GM19239 (cell line): ENCODE measurements around the gene STYX.
A peak's percentile ranks its signal among the peaks of the same experiment; 100 is the strongest.

Source experiments
- DNase-seq: peaks from one replicate; pipeline ENCODE4 v3.0.0; 2011; ENCODE audit warnings: low spot score; ENCODE audit not compliant: insufficient read length
- FAIRE-seq: peaks from 2 replicates; lab custom pipeline; 2011; peaks lifted over from hg19 to GRCh38; lab: Jason Lieb, UNC

Gene STYX

GRCh38 chr14:52729925-52730708 is at the start of gene STYX:
TSS of gene STYX (plus strand) at chr14:52730166. CDS start at chr14:52730475, 309 bp downstream.
- DNase-seq (peak; percentile 63), FAIRE-seq (peak; percentile 97)

GRCh38 chr14:52683985-52684520 is 45.9 kb upstream of the STYX start:
- DNase-seq (no peak), FAIRE-seq (no peak)

- DNase-seq, result no peak
These were observed 43.8 kb upstream of the STYX start for GRCh38 chr14:52686176-52686575.

GRCh38 chr14:52690983-52691760 is 38.8 kb upstream of the STYX start:
- DNase-seq, result no peak
- no peak for FAIRE-seq

More at GRCh38 chr14:52686176-52686575, 43.8 kb upstream of the STYX start:
- no peak for FAIRE-seq

GRCh38 chr14:52692248-52692962 is 37.6 kb upstream of the STYX start:
- FAIRE-seq, result no peak

GRCh38 chr14:52693036-52693435 is 36.9 kb upstream of the STYX start:
- FAIRE-seq, result no peak
- no peak for DNase-seq

More at GRCh38 chr14:52692248-52692962, 37.6 kb upstream of the STYX start:
- no peak for DNase-seq

- DNase-seq (no peak), FAIRE-seq (no peak)
These were observed 36.4 kb upstream of the STYX start for GRCh38 chr14:52693532-52693931.

GRCh38 chr14:52694761-52695480 is 35.0 kb upstream of the STYX start:
- peak; percentile 96 for FAIRE-seq
- DNase-seq, result peak; percentile 43

- DNase-seq (peak; percentile 53), FAIRE-seq (peak; percentile 28)
These were observed 34.4 kb upstream of the STYX start, which contains the start of gene ERO1A for GRCh38 chr14:52695481-52696091. TSS of gene ERO1A (minus strand) at chr14:52695558. CDS start at chr14:52695481, 77 bp downstream.

- DNase-seq (no peak), FAIRE-seq (no peak)
These were observed 29.2 kb upstream of the STYX start for GRCh38 chr14:52700701-52701172.

- DNase-seq, result no peak
- FAIRE-seq, result no peak
These were observed 28.7 kb upstream of the STYX start for GRCh38 chr14:52701223-52701622.

- DNase-seq (no peak), FAIRE-seq (no peak)
These were observed 26.7 kb upstream of the STYX start for GRCh38 chr14:52703225-52703624.

- FAIRE-seq, result no peak
These were observed 26.3 kb upstream of the STYX start for GRCh38 chr14:52703664-52704063.

GRCh38 chr14:52706286-52706685 is 23.7 kb upstream of the STYX start:
- no peak for DNase-seq
- FAIRE-seq, result no peak

More at GRCh38 chr14:52703664-52704063, 26.3 kb upstream of the STYX start:
- no peak for DNase-seq

- DNase-seq (peak; percentile 78), FAIRE-seq (peak; percentile 91)
These were observed 23.0 kb upstream of the STYX start, which contains the start of gene PSMC6 for GRCh38 chr14:52706724-52707706. TSS of gene PSMC6 (plus strand) at chr14:52707200. CDS start at chr14:52707220, 20 bp downstream.

GRCh38 chr14:52711666-52712065 is 18.3 kb upstream of the STYX start:
- FAIRE-seq, result no peak
- DNase-seq, result no peak

GRCh38 chr14:52716155-52716554 is 13.8 kb upstream of the STYX start:
- no peak for FAIRE-seq
- no peak for DNase-seq
